Smooth muscle cell (in vitro differentiated cells): Measurements from ENCODE around the gene DNASE2. TPM values are rescaled to one million over a fixed set of nuclear protein-coding genes. Genes with fewer than 3 reads are reported as not detected.

Experiments
- DNase-seq: peaks from one replicate; lab custom pipeline; 2025; ENCODE audit not compliant: unreplicated experiment; lab: John Stamatoyannopoulos, UW
- H2AFZ ChIP-seq: fragments of 200-600 bp; sonication (generic); 2 replicates; pipeline ENCODE4 v1.6.0; 2016; ENCODE audit warnings: antibody characterized with exemption, low read depth, mild to moderate bottlenecking
- H3F3A ChIP-seq: fragments of 200-600 bp; sonication (generic); 2 replicates; pipeline ENCODE4 v1.6.0; 2017; ENCODE audit warnings: antibody characterized with exemption, low read depth
- H3K27ac ChIP-seq: fragments of 200-600 bp; sonication (generic); 2 replicates; pipeline ENCODE4 v1.5.1; 2016; ENCODE audit warnings: low read depth, mild to moderate bottlenecking
- H3K27me3 ChIP-seq: fragments of 200-600 bp; sonication (generic); 2 replicates; pipeline ENCODE4 v1.6.1; 2016; ENCODE audit warnings: low read depth, mild to moderate bottlenecking
- H3K36me3 ChIP-seq: fragments of 200-600 bp; sonication (generic); 2 replicates; pipeline ENCODE4 v1.5.1; 2016; ENCODE audit warnings: low read depth
- H3K4me1 ChIP-seq: fragments of 200-600 bp; sonication (generic); 2 replicates; pipeline ENCODE4 v1.5.1; 2016; ENCODE audit warnings: low read depth
- H3K4me2 ChIP-seq: fragments of 200-600 bp; sonication (generic); 2 replicates; pipeline ENCODE4 v1.6.0; 2016; ENCODE audit warnings: mild to moderate bottlenecking
- H3K4me3 ChIP-seq: fragments of 200-600 bp; sonication (generic); 2 replicates; pipeline ENCODE4 v1.5.1; 2016; ENCODE audit warnings: mild to moderate bottlenecking
- H3K79me2 ChIP-seq: fragments of 200-600 bp; sonication (generic); 2 replicates; pipeline ENCODE4 v1.6.0; 2016; ENCODE audit warnings: low read depth, mild to moderate bottlenecking
- H3K9ac ChIP-seq: fragments of 200-600 bp; sonication (generic); 2 replicates; pipeline ENCODE4 v1.6.0; 2016; ENCODE audit warnings: low read depth
- H3K9me3 ChIP-seq: fragments of 200-600 bp; sonication (generic); replicated peaks from 2 replicates; pipeline ENCODE4 v1.5.1; 2016; ENCODE audit warnings: low read depth
- H4K20me1 ChIP-seq: fragments of 200-600 bp; sonication (generic); 2 replicates; pipeline ENCODE4 v1.6.0; 2016; ENCODE audit warnings: low read depth
- CTCF ChIP-seq: fragments of 200-600 bp; sonication (generic); IDR thresholded peaks from 2 replicates; pipeline ENCODE4 v1.5.1; 2017; ENCODE audit warnings: borderline replicate concordance, mild to moderate bottlenecking, antibody characterized with exemption; ENCODE audit not compliant: insufficient read depth, poor library complexity, severe bottlenecking
- WGBS: methylation state at CpG from one replicate; pipeline ENCODE4 v1.1.7; 2016; ENCODE audit warnings: low lambda C conversion rate; 5-methylcytosine and 5-hydroxymethylcytosine counted together
- polyA plus RNA-seq: library from polyadenylated mRNA; unstranded; fragments of >200 nt; fragmentation: Nextera tagmentation; extraction: Ambion mirVana; gene quantifications from 2 replicates; pipeline ENCODE4 v1.2.1, GENCODE V29; 2016
- total RNA-seq: library from RNA; depleted of rRNA; stranded (reverse); fragments of >200 nt; gene quantifications from 2 replicates; pipeline ENCODE4 v1.2.3, GENCODE V29; 2014

Gene DNASE2
- total and polyA plus RNA-seq, 2 experiments from 2014 or later = 19.5 to 44.9 TPM

- H3K4me2 ChIP-seq = no peak overlapping the region
- H3K4me3 ChIP-seq = no peak overlapping the region
- no peak overlapping the region for H3K9ac ChIP-seq
- no peaks in the 10 kb centered on the region for H3K27me3 ChIP-seq
- WGBS = 97% methylated on average over 10 of the region's 10 CpGs
- no peaks in the 10 kb centered on the region for H4K20me1 ChIP-seq
- H3F3A ChIP-seq = no peaks in the 10 kb centered on the region
- no peak for TF ChIP-seq CTCF
- H3K79me2 ChIP-seq = no peaks in the 10 kb centered on the region
- H3K27ac ChIP-seq = no peak overlapping the region
- no peaks in the 10 kb centered on the region for H3K36me3 ChIP-seq
- H3K4me1 ChIP-seq = no peaks in the 10 kb centered on the region
- DNase-seq = no peak
- no peak overlapping the region for H2AFZ ChIP-seq
- no peaks in the 10 kb centered on the region for H3K9me3 ChIP-seq
Measured at GRCh38 chr19:12899891-12900518, 18.8 kb upstream of the DNASE2 start.

- Histone ChIP-seq H3K9me3 (no peaks in the 10 kb centered on the region), H3K4me3 (no peak overlapping the region), H3K36me3 (no peaks in the 10 kb centered on the region), H2AFZ (no peak overlapping the region), H3K27me3 (no peaks in the 10 kb centered on the region), H3K4me1 (no peaks in the 10 kb centered on the region), H3K4me2 (no peak overlapping the region), H3K27ac (no peak overlapping the region), H3F3A (no peaks in the 10 kb centered on the region), H3K9ac (no peak overlapping the region), H3K79me2 (no peaks in the 10 kb centered on the region), H4K20me1 (no peaks in the 10 kb centered on the region)
- WGBS = 97% methylated on average over 15 of the region's 17 CpGs
- TF ChIP-seq CTCF = no peak
- DNase-seq = no peak
Measured at GRCh38 chr19:12896460-12896859, 15.2 kb upstream of the DNASE2 start.

GRCh38 chr19:12893582-12893981 lies 12.3 kb upstream of the DNASE2 start:
- Histone ChIP-seq H3K9me3 (no peaks in the 10 kb centered on the region), H4K20me1 (no peaks in the 10 kb centered on the region), H3K79me2 (no peaks in the 10 kb centered on the region), H3F3A (no peaks in the 10 kb centered on the region), H2AFZ (no peak overlapping the region), H3K4me1 (no peaks in the 10 kb centered on the region), H3K4me2 (no peak overlapping the region), H3K4me3 (no peak overlapping the region), H3K9ac (no peak overlapping the region), H3K36me3 (no peaks in the 10 kb centered on the region), H3K27me3 (no peaks in the 10 kb centered on the region), H3K27ac (no peak overlapping the region)
- no peak for TF ChIP-seq CTCF
- no peak for DNase-seq
- WGBS = 96% methylated on average over 5 of the region's 5 CpGs

GRCh38 chr19:12891553-12892021 lies 10.3 kb upstream of the DNASE2 start:
- 18% methylated on average over 26 of the region's 26 CpGs for WGBS
- H3K27ac ChIP-seq = no peak overlapping the region

More at GRCh38 chr19:12891553-12892021, 10.3 kb upstream of the DNASE2 start:
- Histone ChIP-seq H2AFZ (no peak overlapping the region), H3K36me3 (no peaks in the 10 kb centered on the region), H3K4me3 (peak overlapping the region; percentile 76), H3F3A (no peaks in the 10 kb centered on the region), H3K79me2 (no peaks in the 10 kb centered on the region), H3K9ac (peak overlapping the region; percentile 70), H3K4me2 (peak overlapping the region; percentile 92), H3K27me3 (no peaks in the 10 kb centered on the region), H3K4me1 (no peaks in the 10 kb centered on the region), H3K9me3 (no peaks in the 10 kb centered on the region), H4K20me1 (no peaks in the 10 kb centered on the region)
- DNase-seq = no peak
- no peak for TF ChIP-seq CTCF
